Forelimb muscle (tissue), 1 donor: ENCODE results near the gene HIVEP3. TPM values are rescaled to one million over a fixed set of nuclear protein-coding genes. Genes with fewer than 3 reads are reported as not detected.

Experiments
- DNase-seq: peaks from one replicate; pipeline ENCODE4 v3.0.0-alpha.2; 2013; ENCODE audit warnings: low read depth
- polyA plus RNA-seq: library from polyadenylated mRNA; unstranded; fragments of 120-200 nt; gene quantifications from one replicate; pipeline ENCODE4 v1.2.1, GENCODE V29; 2013; ENCODE audit not compliant: insufficient read length

HIVEP3 gene
- polyA plus RNA-seq, 1 donor: 2.1 TPM

GRCh38 chr1:41484402-41485241 is 434.1 kb downstream of the HIVEP3 start, which contains the start of gene EDN2:
Gene EDN2, minus strand, starts transcription at chr1:41484683. Its CDS starts 82 bp downstream, at chr1:41484601.
- no peak for DNase-seq

GRCh38 chr1:41483960-41484401 is 434.7 kb downstream of the HIVEP3 start:
- no peak for DNase-seq

- no peak for DNase-seq
Measured at GRCh38 chr1:41483001-41483850, 435.5 kb downstream of the HIVEP3 start.

GRCh38 chr1:41482001-41482765 is 436.5 kb downstream of the HIVEP3 start:
- DNase-seq: no peak

- no peak for DNase-seq
Measured at GRCh38 chr1:41481109-41481775, 437.5 kb downstream of the HIVEP3 start.

DNA sequence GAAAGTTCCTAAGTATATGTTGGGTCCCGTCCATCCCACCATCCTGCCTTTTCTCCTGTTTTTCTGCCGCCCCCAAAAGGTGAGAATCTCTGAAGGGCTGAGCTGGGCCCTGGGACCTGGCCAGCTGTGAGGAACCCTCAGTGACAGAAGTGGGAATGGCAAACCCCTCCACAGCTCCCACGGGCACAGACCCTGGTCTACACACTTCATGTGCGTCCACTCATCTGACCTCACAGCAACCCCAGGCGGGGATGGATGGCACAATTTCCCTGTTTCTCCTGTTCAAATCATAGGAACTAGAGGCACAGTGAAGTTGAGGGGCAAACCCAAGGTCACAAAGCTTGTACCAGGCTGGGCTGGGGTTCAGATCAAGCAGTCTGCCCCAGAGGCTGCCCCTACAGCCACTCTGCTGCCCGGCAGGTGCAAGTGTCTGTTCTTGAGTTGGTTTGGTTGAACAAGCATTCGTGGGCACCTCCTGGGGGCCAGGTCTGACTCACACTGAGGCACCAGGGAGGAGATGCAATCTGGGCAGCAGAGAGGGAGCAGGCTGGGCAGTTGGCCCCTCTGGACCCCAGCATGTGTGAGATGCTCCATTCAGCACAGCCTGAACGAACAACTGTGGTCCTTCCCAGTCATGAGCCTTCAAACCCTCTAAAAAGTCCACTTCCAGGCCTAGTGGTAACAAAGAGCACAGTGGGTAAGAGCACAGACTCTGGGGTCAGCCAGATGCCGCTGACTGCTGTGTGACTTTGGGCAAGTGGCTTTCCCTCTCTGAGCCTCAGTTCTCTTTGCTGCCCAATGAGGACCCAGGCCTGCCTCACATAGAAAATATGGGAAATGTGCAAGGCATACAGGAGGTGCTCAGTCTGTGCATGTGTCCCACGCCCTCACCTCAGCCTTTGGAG is 438.3 kb downstream of the HIVEP3 start:
- no peak for DNase-seq

- DNase-seq: no peak
Measured at GRCh38 chr1:41479808-41480160, 438.9 kb downstream of the HIVEP3 start.

GRCh38 chr1:41479000-41479807 is 439.5 kb downstream of the HIVEP3 start:
- DNase-seq: no peak

- no peak for DNase-seq
Measured at GRCh38 chr1:41478118-41478748, 440.5 kb downstream of the HIVEP3 start.

DNA sequence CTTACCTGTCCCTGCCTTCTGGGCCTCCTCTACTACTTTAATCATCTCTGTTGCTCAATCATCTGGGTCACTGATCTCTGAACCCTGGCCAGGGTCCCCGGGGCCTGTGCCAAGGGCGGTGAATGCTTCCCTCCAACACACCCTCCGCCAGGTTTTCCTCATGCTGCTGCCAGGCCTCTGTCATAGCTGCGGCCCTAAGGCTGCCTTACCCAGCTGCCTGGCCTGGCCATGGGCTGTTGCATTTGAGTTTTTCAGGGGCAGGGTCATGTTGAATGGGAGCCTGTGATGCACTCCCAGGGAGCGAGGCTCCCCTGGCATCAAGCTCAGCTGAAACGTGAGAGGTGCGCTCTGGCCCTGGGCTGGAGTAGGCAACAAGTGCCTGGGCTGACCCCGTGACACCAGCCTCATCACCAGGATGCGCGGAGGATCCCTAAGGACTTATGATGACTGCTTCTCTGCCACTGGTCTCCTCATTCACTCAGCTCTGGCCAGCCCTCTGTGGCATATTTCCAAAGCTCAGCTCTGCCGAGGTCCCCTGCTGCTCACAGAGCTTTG is 441.8 kb downstream of the HIVEP3 start:
- no peak for DNase-seq

GRCh38 chr1:41475859-41476567 is 442.7 kb downstream of the HIVEP3 start:
- DNase-seq: no peak

- DNase-seq: no peak
Measured at GRCh38 chr1:41475346-41475745, 443.4 kb downstream of the HIVEP3 start.

DNA sequence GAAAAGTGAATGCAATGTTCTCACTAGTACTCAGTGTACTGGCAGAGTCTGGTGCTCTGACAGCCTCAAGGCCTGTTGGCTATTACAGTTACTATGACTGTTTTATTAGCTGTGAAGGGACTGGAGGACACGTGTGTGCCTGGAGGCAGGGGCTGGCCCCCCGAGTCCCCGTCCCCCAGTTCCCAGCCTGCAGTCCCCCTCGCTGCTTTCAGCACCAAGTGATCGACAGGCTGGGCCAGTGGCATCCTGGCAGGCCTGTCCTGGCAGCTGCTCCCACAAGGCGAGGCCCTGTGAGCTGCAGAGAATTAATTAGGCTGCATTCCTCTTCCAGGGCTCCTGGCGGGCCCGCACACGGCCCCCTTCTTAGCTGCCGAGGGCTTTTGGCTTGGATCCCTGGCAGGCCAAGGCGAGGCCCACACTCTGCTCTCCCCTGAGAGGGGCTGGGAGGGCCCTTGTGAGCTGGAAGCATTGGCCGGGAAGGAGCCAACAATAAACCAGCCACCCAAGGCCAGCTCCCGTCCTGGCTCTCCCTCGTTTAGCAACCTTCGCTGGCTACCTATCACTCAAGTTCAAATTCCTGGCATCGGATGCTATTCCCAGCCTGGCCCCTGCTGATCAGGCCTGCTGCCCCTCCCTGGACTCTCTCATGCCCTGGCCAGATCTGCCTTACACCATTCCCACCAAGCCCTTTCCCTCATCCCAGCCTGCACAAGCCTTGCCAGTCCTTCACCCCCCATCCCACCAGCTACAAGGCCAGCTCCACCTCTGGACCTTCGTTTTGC is 444.0 kb downstream of the HIVEP3 start:
- DNase-seq: no peak

DNA sequence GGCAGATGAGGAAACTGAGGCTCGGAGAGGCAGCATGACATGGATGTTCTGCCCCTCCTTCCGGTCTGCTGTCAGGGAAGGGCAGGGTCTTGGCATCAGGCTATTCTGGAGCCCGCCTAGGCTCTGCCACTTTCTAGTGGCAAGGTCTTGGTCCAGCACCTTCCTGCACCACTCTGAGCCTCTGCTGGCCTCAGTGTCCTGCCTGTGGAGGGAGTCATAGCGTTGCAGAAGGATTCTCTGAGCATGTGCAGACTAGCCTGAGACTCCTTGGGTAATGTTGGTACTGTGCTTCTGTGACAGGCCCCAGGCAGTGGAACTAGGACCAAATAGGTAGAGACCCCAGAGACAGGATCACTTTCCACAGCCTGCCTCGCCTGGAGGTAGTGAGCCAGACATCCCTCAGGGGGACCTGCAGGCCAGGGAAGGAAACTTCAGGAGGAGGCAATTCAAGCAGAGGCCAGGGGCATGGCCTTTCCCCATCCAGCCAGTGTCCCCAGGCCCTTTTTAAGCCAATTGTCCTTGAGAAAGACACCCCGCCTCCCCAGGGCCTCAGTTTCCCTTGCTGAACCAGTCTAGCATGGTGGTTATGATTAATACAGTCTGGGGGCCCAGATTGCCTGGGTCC is 444.9 kb downstream of the HIVEP3 start:
- DNase-seq: no peak

- no peak for DNase-seq
Measured at GRCh38 chr1:41471658-41472057, 447.1 kb downstream of the HIVEP3 start.

DNA sequence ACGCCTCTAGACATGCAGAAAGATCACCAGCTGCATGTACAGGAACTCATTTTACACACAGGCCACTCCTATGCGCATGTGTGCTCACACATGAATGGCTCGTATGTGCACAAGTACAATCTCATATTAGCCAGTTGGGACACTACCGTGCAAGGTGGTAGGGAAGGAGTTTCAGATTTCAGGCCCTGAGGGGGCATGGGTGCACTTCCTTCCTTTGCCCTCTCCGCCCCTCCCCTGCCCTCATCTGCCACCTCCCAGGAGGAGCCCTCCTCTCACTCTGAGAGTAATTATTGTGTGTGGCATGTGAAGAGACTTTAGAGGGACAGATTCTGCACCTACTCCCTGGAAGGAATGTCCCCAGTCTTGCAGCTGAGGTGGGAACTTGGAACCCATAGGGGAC is 449.0 kb downstream of the HIVEP3 start:
- DNase-seq: no peak
